Activated gamma-delta T cell (primary cell): Measurements from ENCODE around the gene CDC42BPG.

Experiments
- DNase-seq: peaks from one replicate; lab custom pipeline; 2025; lab: John Stamatoyannopoulos, UW

The CDC42BPG gene

GRCh38 chr11:64878494-64879243, 34.2 kb upstream of the CDC42BPG start, which contains the start of gene EHD1:
TSS of gene EHD1 (minus strand) at chr11:64878621. CDS start at chr11:64878464, 157 bp downstream.
- peak; percentile 97 for DNase-seq

GRCh38 chr11:64878223-64878493, 33.7 kb upstream of the CDC42BPG start:
- DNase-seq: no peak

GRCh38 chr11:64877390-64878222, 33.2 kb upstream of the CDC42BPG start:
- DNase-seq: no peak

GRCh38 chr11:64876835-64877341, 32.4 kb upstream of the CDC42BPG start:
- no peak for DNase-seq

- no peak for DNase-seq
Observed at GRCh38 chr11:64876229-64876750, 31.8 kb upstream of the CDC42BPG start.

GRCh38 chr11:64875369-64876228, 31.1 kb upstream of the CDC42BPG start:
- no peak for DNase-seq

GRCh38 chr11:64874308-64875240, 30.1 kb upstream of the CDC42BPG start:
- no peak for DNase-seq

GRCh38 chr11:64872790-64873488, 28.5 kb upstream of the CDC42BPG start:
- DNase-seq: no peak

GRCh38 chr11:64871492-64871891, 27.0 kb upstream of the CDC42BPG start:
- DNase-seq: no peak

GRCh38 chr11:64870893-64871466, 26.5 kb upstream of the CDC42BPG start:
- no peak for DNase-seq

GRCh38 chr11:64870176-64870892, 25.9 kb upstream of the CDC42BPG start:
- no peak for DNase-seq

- no peak for DNase-seq
Observed at GRCh38 chr11:64869571-64870175, 25.2 kb upstream of the CDC42BPG start.

GRCh38 chr11:64868904-64869570, 24.6 kb upstream of the CDC42BPG start:
- no peak for DNase-seq

GRCh38 chr11:64867748-64868462, 23.5 kb upstream of the CDC42BPG start:
- DNase-seq: no peak

GRCh38 chr11:64866173-64866491, 21.7 kb upstream of the CDC42BPG start:
- DNase-seq: no peak

- no peak for DNase-seq
Observed at GRCh38 chr11:64865286-64866172, 21.1 kb upstream of the CDC42BPG start.
